Mesendoderm (in vitro differentiated cells): ENCODE results near the gene SMIM1.

Experiments used
- DNase-seq: peaks from one replicate; pipeline ENCODE4 v3.0.0; 2013
- H2AK5ac ChIP-seq: 2 replicates; pipeline ENCODE4 v1.6.1; 2013; ENCODE audit warnings: low read length, inconsistent platforms
- H2BK120ac ChIP-seq: 2 replicates; pipeline ENCODE4 v1.6.1; 2013; ENCODE audit warnings: low read depth, mild to moderate bottlenecking, low read length, moderate library complexity, mixed read lengths
- H2BK15ac ChIP-seq: replicated peaks from 2 replicates; pipeline ENCODE4 v1.6.1; 2013; ENCODE audit warnings: low read depth, mild to moderate bottlenecking, moderate library complexity
- H2BK5ac ChIP-seq: 2 replicates; pipeline ENCODE4 v1.6.1; 2013; ENCODE audit warnings: low read length, inconsistent platforms
- H3K18ac ChIP-seq: 2 replicates; pipeline ENCODE4 v1.6.1; 2013; ENCODE audit warnings: mild to moderate bottlenecking, low read length, mixed read lengths
- H3K23ac ChIP-seq: one replicate; pipeline ENCODE4 v1.6.1; 2013; ENCODE audit warnings: low read length
- H3K27ac ChIP-seq: 2 replicates; pipeline ENCODE4 v1.5.1; 2013; ENCODE audit warnings: low read depth, mild to moderate bottlenecking, inconsistent platforms, low read length, moderate library complexity
- H3K27me3 ChIP-seq: 2 replicates; pipeline ENCODE4 v1.6.1; 2013; ENCODE audit warnings: low read length, control low read depth, mild to moderate bottlenecking, inconsistent platforms; ENCODE audit not compliant: insufficient read depth, poor library complexity
- H3K36me3 ChIP-seq: 2 replicates; pipeline ENCODE4 v1.6.1; 2013; ENCODE audit warnings: low read length, inconsistent platforms; ENCODE audit not compliant: control insufficient read depth, insufficient read depth
- H3K4ac ChIP-seq: one replicate; pipeline ENCODE4 v1.6.1; 2013; ENCODE audit warnings: low read depth, mild to moderate bottlenecking, low read length, moderate library complexity
- H3K4me1 ChIP-seq: 2 replicates; pipeline ENCODE4 v1.6.1; 2013; ENCODE audit warnings: low read depth, low read length, inconsistent platforms; ENCODE audit not compliant: control insufficient read depth
- H3K4me2 ChIP-seq: 2 replicates; pipeline ENCODE4 v1.6.1; 2013; ENCODE audit warnings: low read length
- H3K4me3 ChIP-seq: 2 replicates; pipeline ENCODE4 v1.5.1; 2013; ENCODE audit warnings: mild to moderate bottlenecking, low read length
- H3K56ac ChIP-seq: one replicate; pipeline ENCODE4 v1.6.1; 2013; ENCODE audit warnings: low read length
- H3K79me1 ChIP-seq: 2 replicates; pipeline ENCODE4 v1.6.1; 2013; ENCODE audit warnings: low read length, inconsistent platforms
- H3K79me2 ChIP-seq: 2 replicates; pipeline ENCODE4 v1.6.1; 2013; ENCODE audit warnings: mild to moderate bottlenecking, low read length; ENCODE audit not compliant: control insufficient read depth, insufficient read depth
- H3K9ac ChIP-seq: 2 replicates; pipeline ENCODE4 v1.6.1; 2013; ENCODE audit warnings: low read length, inconsistent platforms
- H4K5ac ChIP-seq: one replicate; pipeline ENCODE4 v1.6.1; 2013; ENCODE audit warnings: low read length
- H4K8ac ChIP-seq: one replicate; pipeline ENCODE4 v1.6.1; 2013; ENCODE audit warnings: low read depth, mild to moderate bottlenecking, control low read depth, low read length, moderate library complexity
- WGBS: extraction: QIAGEN DNeasy Blood & Tissue Kit; methylation state at CpG from one replicate; pipeline ENCODE4 v1.1.7; 2013; ENCODE audit warnings: low lambda C conversion rate, missing lambda C conversion rate; ENCODE audit not compliant: insufficient coverage; ENCODE audit errors: extremely low coverage; 5-methylcytosine and 5-hydroxymethylcytosine counted together

SMIM1 gene

GRCh38 chr1:3785045-3785444 is 12.5 kb downstream of the SMIM1 start:
- H3K18ac ChIP-seq = no peak overlapping the region
- no peak overlapping the region for H2BK15ac ChIP-seq
- no peak overlapping the region for H3K27ac ChIP-seq
- no peak overlapping the region for H2BK120ac ChIP-seq
- H3K4me1 ChIP-seq = no peaks in the 10 kb centered on the region
- WGBS = no CpG with 5 or more reads among the region's 13 CpGs
- no peaks in the 10 kb centered on the region for H3K27me3 ChIP-seq
- H2BK5ac ChIP-seq = no peak overlapping the region
- no peak overlapping the region for H4K8ac ChIP-seq
- no peak for DNase-seq
- H3K79me1 ChIP-seq = peaks cover 10% of the 10 kb centered on the region
- H4K5ac ChIP-seq = no peak overlapping the region
- peaks cover 18% of the 10 kb centered on the region for H3K79me2 ChIP-seq
- H3K4me3 ChIP-seq = no peak overlapping the region
- H3K4me2 ChIP-seq = no peak overlapping the region
- H3K4ac ChIP-seq = no peak overlapping the region
- no peak overlapping the region for H3K9ac ChIP-seq
- no peak overlapping the region for H2AK5ac ChIP-seq
- H3K56ac ChIP-seq = no peak overlapping the region
- H3K36me3 ChIP-seq = peaks cover 17% of the 10 kb centered on the region
- no peak overlapping the region for H3K23ac ChIP-seq

GRCh38 chr1:3785456-3786157 is 13.1 kb downstream of the SMIM1 start:
- H3K27ac ChIP-seq = no peak overlapping the region
- H3K23ac ChIP-seq = no peak overlapping the region
- DNase-seq = peak; percentile 57
- H3K79me2 ChIP-seq = peaks cover 23% of the 10 kb centered on the region
- no peak overlapping the region for H2BK120ac ChIP-seq
- H3K9ac ChIP-seq = no peak overlapping the region
- no peak overlapping the region for H3K18ac ChIP-seq
- H4K8ac ChIP-seq = no peak overlapping the region
- no peak overlapping the region for H4K5ac ChIP-seq
- H3K4me1 ChIP-seq = no peaks in the 10 kb centered on the region
- H3K27me3 ChIP-seq = no peaks in the 10 kb centered on the region
- peaks cover 13% of the 10 kb centered on the region for H3K79me1 ChIP-seq
- no peak overlapping the region for H3K4me2 ChIP-seq
- peaks cover 15% of the 10 kb centered on the region for H3K36me3 ChIP-seq
- H3K4ac ChIP-seq = no peak overlapping the region
- no peak overlapping the region for H2AK5ac ChIP-seq
- H2BK15ac ChIP-seq = no peak overlapping the region
- no peak overlapping the region for H3K56ac ChIP-seq
- H3K4me3 ChIP-seq = no peak overlapping the region
- no peak overlapping the region for H2BK5ac ChIP-seq
- WGBS = no CpG with 5 or more reads among the region's 14 CpGs

GRCh38 chr1:3786468-3787348 is 14.2 kb downstream of the SMIM1 start:
- no CpG with 5 or more reads among the region's 45 CpGs for WGBS
- H4K8ac ChIP-seq = no peak overlapping the region
- peaks cover 15% of the 10 kb centered on the region for H3K36me3 ChIP-seq

GRCh38 chr1:3787349-3787715 is 14.8 kb downstream of the SMIM1 start:
- Histone ChIP-seq H2BK15ac (no peak overlapping the region), H2BK5ac (no peak overlapping the region), H3K23ac (no peak overlapping the region), H3K4me3 (no peak overlapping the region), H3K27me3 (no peaks in the 10 kb centered on the region), H3K79me1 (peaks cover 19% of the 10 kb centered on the region), H3K18ac (no peak overlapping the region), H3K4me2 (no peak overlapping the region), H4K8ac (no peak overlapping the region), H4K5ac (no peak overlapping the region), H3K27ac (no peak overlapping the region), H3K79me2 (peaks cover 35% of the 10 kb centered on the region), H2AK5ac (no peak overlapping the region), H3K36me3 (peaks cover 13% of the 10 kb centered on the region), H3K56ac (no peak overlapping the region), H2BK120ac (no peak overlapping the region), H3K4me1 (no peaks in the 10 kb centered on the region), H3K4ac (no peak overlapping the region), H3K9ac (no peak overlapping the region)
- DNase-seq = no peak
- WGBS = no CpG with 5 or more reads among the region's 10 CpGs

More at GRCh38 chr1:3786468-3787348, 14.2 kb downstream of the SMIM1 start:
- Histone ChIP-seq H3K27me3 (no peaks in the 10 kb centered on the region), H3K23ac (no peak overlapping the region), H3K27ac (no peak overlapping the region), H3K4ac (no peak overlapping the region), H2BK120ac (no peak overlapping the region), H3K79me2 (peaks cover 30% of the 10 kb centered on the region), H3K79me1 (peaks cover 16% of the 10 kb centered on the region), H3K4me2 (no peak overlapping the region), H2BK15ac (no peak overlapping the region), H3K56ac (no peak overlapping the region), H3K4me3 (no peak overlapping the region), H3K4me1 (no peaks in the 10 kb centered on the region), H2BK5ac (no peak overlapping the region), H4K5ac (no peak overlapping the region), H3K18ac (no peak overlapping the region), H2AK5ac (no peak overlapping the region), H3K9ac (no peak overlapping the region)
- DNase-seq = no peak

- Histone ChIP-seq H2BK15ac (no peak overlapping the region), H3K27me3 (no peaks in the 10 kb centered on the region), H3K4me3 (no peak overlapping the region), H2BK5ac (no peak overlapping the region), H3K4me1 (no peaks in the 10 kb centered on the region), H3K36me3 (peaks cover 8% of the 10 kb centered on the region), H3K56ac (no peak overlapping the region), H4K5ac (no peak overlapping the region), H4K8ac (no peak overlapping the region), H2BK120ac (no peak overlapping the region), H3K4ac (no peak overlapping the region), H3K79me1 (peaks cover 21% of the 10 kb centered on the region), H3K23ac (no peak overlapping the region), H3K4me2 (no peak overlapping the region), H3K27ac (no peak overlapping the region), H3K18ac (no peak overlapping the region), H2AK5ac (no peak overlapping the region), H3K79me2 (peaks cover 39% of the 10 kb centered on the region), H3K9ac (no peak overlapping the region)
- DNase-seq = no peak
- no CpG with 5 or more reads among the region's 26 CpGs for WGBS
Measured at GRCh38 chr1:3787745-3788605, 15.4 kb downstream of the SMIM1 start.
